HL-60 (cell line): ENCODE data around the gene EGFL7.
A peak's percentile ranks its signal among the peaks of the same experiment; 100 is the strongest.

Source experiments
- DNase-seq, 2 experiments: peaks; one replicate each; pipeline ENCODE4 v3.0.0-alpha.2; 2010 to 2020; ENCODE audit warnings: low read depth in 1 of 2, low spot score in 1 of 2
- H3K27ac ChIP-seq: fragments of 250-450 bp; sonication (Bioruptor Pico); replicated peaks from 2 replicates; pipeline ENCODE4 v1.5.1; 2020; ENCODE audit warnings: mild to moderate bottlenecking, moderate library complexity
- H3K27me3 ChIP-seq: fragments of 250-450 bp; sonication (Bioruptor Pico); 2 replicates; pipeline ENCODE4 v1.5.1; 2021; ENCODE audit warnings: mild to moderate bottlenecking, moderate library complexity; ENCODE audit not compliant: insufficient read depth, poor library complexity, severe bottlenecking
- H3K4me3 ChIP-seq: replicated peaks from 2 replicates; pipeline ENCODE4 v1.5.1; 2011; ENCODE audit warnings: mild to moderate bottlenecking, control low read depth, low read length; ENCODE audit not compliant: insufficient read depth
- GABPA ChIP-seq: IDR thresholded peaks from 2 replicates; pipeline ENCODE4 v1.6.1; 2012; ENCODE audit warnings: low read depth
- POLR2AphosphoS5 ChIP-seq: IDR thresholded peaks from 2 replicates; pipeline ENCODE4 v1.6.1; 2012; ENCODE audit warnings: low read depth
- SPI1 ChIP-seq: IDR thresholded peaks from 2 replicates; pipeline ENCODE4 v1.6.1; 2012; ENCODE audit warnings: low read depth, mild to moderate bottlenecking, borderline replicate concordance
- TF ChIP-seq, protein P1 (sequence below): IDR thresholded peaks from one replicate; pipeline ENCODE4 v1.5.1; 2011; ENCODE audit warnings: low read length, control low read depth, inconsistent platforms; ENCODE audit not compliant: insufficient read depth
- TF ChIP-seq, protein P2 (sequence below): IDR thresholded peaks from 2 replicates; pipeline ENCODE4 v1.6.1; 2012; ENCODE audit warnings: low read depth; ENCODE audit not compliant: insufficient replicate concordance

Gene EGFL7

DNA sequence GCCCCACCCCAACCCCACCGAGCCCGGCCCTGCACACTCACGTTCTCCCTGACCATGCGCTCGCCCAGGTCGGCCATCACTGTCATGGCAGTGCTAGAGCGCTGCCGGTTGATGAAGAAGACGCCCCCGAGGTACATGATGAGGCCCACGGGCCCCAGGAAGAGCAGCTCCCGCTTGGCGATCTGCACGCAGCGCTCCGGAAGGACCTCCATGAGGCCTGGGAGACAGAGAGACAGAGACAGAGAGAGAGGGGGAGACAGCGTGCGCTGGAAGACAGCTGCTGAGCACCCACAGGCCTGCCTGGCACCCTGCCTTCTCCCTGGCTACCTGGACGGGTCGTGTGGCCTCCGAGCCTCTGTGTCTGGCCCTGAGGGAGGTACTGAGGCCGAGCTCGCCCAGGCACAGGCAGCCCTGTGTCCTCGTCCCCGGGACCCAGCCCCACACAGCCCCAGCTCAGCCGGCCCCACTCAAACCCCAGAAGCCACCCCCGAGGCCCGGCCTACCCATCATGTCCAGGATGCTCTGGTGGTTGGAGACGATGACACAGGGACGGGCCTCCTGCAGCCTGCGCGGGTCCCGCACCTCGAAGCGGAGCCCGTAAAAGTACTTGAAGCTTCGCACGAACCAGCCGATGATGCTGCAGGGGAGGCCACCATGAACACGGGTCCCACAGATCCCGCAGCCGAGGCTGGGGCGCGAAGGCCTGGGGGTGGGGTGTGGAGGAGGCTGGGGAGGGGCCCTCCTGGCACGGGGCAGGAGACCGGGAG, 14.4 kb downstream of the EGFL7 start:
- H3K27me3 ChIP-seq = no peaks in the 10 kb centered on the region
- TF ChIP-seq GABPA (no peak), POLR2AphosphoS5 (no peak), SPI1 (no peak)
- TF ChIP-seq, protein P1, sequence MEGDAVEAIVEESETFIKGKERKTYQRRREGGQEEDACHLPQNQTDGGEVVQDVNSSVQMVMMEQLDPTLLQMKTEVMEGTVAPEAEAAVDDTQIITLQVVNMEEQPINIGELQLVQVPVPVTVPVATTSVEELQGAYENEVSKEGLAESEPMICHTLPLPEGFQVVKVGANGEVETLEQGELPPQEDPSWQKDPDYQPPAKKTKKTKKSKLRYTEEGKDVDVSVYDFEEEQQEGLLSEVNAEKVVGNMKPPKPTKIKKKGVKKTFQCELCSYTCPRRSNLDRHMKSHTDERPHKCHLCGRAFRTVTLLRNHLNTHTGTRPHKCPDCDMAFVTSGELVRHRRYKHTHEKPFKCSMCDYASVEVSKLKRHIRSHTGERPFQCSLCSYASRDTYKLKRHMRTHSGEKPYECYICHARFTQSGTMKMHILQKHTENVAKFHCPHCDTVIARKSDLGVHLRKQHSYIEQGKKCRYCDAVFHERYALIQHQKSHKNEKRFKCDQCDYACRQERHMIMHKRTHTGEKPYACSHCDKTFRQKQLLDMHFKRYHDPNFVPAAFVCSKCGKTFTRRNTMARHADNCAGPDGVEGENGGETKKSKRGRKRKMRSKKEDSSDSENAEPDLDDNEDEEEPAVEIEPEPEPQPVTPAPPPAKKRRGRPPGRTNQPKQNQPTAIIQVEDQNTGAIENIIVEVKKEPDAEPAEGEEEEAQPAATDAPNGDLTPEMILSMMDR = no peak
- TF ChIP-seq, protein P2, sequence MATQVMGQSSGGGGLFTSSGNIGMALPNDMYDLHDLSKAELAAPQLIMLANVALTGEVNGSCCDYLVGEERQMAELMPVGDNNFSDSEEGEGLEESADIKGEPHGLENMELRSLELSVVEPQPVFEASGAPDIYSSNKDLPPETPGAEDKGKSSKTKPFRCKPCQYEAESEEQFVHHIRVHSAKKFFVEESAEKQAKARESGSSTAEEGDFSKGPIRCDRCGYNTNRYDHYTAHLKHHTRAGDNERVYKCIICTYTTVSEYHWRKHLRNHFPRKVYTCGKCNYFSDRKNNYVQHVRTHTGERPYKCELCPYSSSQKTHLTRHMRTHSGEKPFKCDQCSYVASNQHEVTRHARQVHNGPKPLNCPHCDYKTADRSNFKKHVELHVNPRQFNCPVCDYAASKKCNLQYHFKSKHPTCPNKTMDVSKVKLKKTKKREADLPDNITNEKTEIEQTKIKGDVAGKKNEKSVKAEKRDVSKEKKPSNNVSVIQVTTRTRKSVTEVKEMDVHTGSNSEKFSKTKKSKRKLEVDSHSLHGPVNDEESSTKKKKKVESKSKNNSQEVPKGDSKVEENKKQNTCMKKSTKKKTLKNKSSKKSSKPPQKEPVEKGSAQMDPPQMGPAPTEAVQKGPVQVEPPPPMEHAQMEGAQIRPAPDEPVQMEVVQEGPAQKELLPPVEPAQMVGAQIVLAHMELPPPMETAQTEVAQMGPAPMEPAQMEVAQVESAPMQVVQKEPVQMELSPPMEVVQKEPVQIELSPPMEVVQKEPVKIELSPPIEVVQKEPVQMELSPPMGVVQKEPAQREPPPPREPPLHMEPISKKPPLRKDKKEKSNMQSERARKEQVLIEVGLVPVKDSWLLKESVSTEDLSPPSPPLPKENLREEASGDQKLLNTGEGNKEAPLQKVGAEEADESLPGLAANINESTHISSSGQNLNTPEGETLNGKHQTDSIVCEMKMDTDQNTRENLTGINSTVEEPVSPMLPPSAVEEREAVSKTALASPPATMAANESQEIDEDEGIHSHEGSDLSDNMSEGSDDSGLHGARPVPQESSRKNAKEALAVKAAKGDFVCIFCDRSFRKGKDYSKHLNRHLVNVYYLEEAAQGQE = no peak
- no peak overlapping the region for H3K27ac ChIP-seq
- DNase-seq = no peak
- no peak overlapping the region for H3K4me3 ChIP-seq

- TF ChIP-seq, protein P1 = no peak
- no peak for TF ChIP-seq SPI1
- no peak for TF ChIP-seq GABPA
- TF ChIP-seq POLR2AphosphoS5 = no peak
- TF ChIP-seq, protein P2 = no peak
- H3K4me3 ChIP-seq = no peak overlapping the region
- H3K27me3 ChIP-seq = no peaks in the 10 kb centered on the region
- no peak overlapping the region for H3K27ac ChIP-seq
- no peak for DNase-seq
These were observed 15.3 kb downstream of the EGFL7 start for GRCh38 chr9:136678034-136678433.

GRCh38 chr9:136678624-136679023, 15.9 kb downstream of the EGFL7 start:
- TF ChIP-seq GABPA = no peak
- TF ChIP-seq SPI1 = no peak
- TF ChIP-seq, protein P1 = no peak
- TF ChIP-seq, protein P2 = no peak
- no peak for TF ChIP-seq POLR2AphosphoS5
- Histone ChIP-seq H3K27me3 (no peaks in the 10 kb centered on the region), H3K4me3 (no peak overlapping the region), H3K27ac (no peak overlapping the region)
- DNase-seq = peak in 1 of 2 experiments; percentile 59
